Prostate gland (tissue), 2 donors: ENCODE measurements around the gene PCDHB4.
"Not testable (repeated sequence)": the region's sequence is repeated elsewhere in the genome, so short reads cannot be mapped to it uniquely, and the experiment has no call there.

Source experiments
- POLR2A ChIP-seq: fragments of 450-650 bp; IDR thresholded peaks from one replicate; pipeline ENCODE4 v1.6.1; 2016; ENCODE audit warnings: antibody characterized with exemption, mild to moderate bottlenecking
- POLR2AphosphoS5 ChIP-seq: sonication (generic); formaldehyde crosslinking; IDR thresholded peaks from one replicate; pipeline ENCODE4 v1.6.1; 2017; ENCODE audit warnings: antibody characterized with exemption
- TF ChIP-seq, protein P1 (sequence below), 4 experiments: fragments of 200-600 bp in 2 of 4; fragments of 450-650 bp in 2 of 4; sonication (generic) in 2 of 4; IDR thresholded peaks; 1 replicate in 3 of 4; 2 replicates in 1 of 4; pipeline ENCODE4 v1.5.1; 2016 to 2019; ENCODE audit warnings: antibody characterized with exemption in 4 of 4, mild to moderate bottlenecking in 2 of 4, moderate library complexity in 2 of 4

DNA sequence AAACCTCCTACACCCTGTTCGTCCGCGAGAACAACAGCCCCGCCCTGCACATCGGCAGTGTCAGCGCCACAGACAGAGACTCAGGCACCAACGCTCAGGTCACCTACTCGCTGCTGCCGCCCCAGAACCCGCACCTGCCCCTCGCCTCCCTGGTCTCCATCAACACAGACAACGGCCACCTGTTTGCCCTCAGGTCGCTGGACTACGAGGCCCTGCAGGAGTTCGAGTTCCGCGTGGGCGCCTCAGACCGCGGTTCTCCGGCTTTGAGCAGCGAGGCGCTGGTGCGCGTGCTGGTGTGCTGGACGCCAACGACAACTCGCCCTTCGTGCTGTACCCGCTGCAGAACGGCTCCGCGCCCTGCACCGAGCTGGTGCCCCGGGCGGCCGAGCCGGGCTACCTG, 35.7 kb downstream of the PCDHB4 start:
- TF ChIP-seq, protein P1, sequence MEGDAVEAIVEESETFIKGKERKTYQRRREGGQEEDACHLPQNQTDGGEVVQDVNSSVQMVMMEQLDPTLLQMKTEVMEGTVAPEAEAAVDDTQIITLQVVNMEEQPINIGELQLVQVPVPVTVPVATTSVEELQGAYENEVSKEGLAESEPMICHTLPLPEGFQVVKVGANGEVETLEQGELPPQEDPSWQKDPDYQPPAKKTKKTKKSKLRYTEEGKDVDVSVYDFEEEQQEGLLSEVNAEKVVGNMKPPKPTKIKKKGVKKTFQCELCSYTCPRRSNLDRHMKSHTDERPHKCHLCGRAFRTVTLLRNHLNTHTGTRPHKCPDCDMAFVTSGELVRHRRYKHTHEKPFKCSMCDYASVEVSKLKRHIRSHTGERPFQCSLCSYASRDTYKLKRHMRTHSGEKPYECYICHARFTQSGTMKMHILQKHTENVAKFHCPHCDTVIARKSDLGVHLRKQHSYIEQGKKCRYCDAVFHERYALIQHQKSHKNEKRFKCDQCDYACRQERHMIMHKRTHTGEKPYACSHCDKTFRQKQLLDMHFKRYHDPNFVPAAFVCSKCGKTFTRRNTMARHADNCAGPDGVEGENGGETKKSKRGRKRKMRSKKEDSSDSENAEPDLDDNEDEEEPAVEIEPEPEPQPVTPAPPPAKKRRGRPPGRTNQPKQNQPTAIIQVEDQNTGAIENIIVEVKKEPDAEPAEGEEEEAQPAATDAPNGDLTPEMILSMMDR (IDR thresholded peaks at IDR 0.05): not testable (repeated sequence)
- TF ChIP-seq POLR2A, POLR2AphosphoS5: not testable (repeated sequence)
